ENCODE data around the gene ATP5F1C.

Gene ATP5F1C

GRCh38 chr10:7857262-7857661 is 69.3 kb downstream of the ATP5F1C start:
- H3K27ac Mint-ChIP-seq, result no peak overlapping the region
- H3K4me3 Mint-ChIP-seq, result no peak overlapping the region

More at GRCh38 chr10:7857262-7857661, 69.3 kb downstream of the ATP5F1C start:
- Mint-ChIP-seq H3K9me3 (peaks cover 8% of the 10 kb centered on the region), H3K36me3 (peaks cover 20% of the 10 kb centered on the region), H3K4me1 (peaks cover 47% of the 10 kb centered on the region), H3K27me3 (no peaks in the 10 kb centered on the region)

Data from activated naive CD4-positive, alpha-beta T cell treated with anti-CD3 and anti-CD28 coated beads, Interleukin-2, amount 50 U/mL, for 24 hours (primary cell).